ES-I3 (cell line): ENCODE measurements around the gene ZNF697.
"Not testable (repeated sequence)": the region's sequence is repeated elsewhere in the genome, so short reads cannot be mapped to it uniquely, and the experiment has no call there.

ENCODE experiments used
- H3K36me3 ChIP-seq: 2 replicates; pipeline ENCODE4 v1.6.1; 2013; ENCODE audit warnings: mild to moderate bottlenecking, low read length, control low read depth, moderate library complexity; ENCODE audit not compliant: insufficient read depth
- H3K4me1 ChIP-seq: 2 replicates; pipeline ENCODE4 v1.6.1; 2013; ENCODE audit warnings: mild to moderate bottlenecking, control low read depth, low read length; ENCODE audit not compliant: insufficient read depth
- H3K9ac ChIP-seq: 2 replicates; pipeline ENCODE4 v1.6.1; 2013; ENCODE audit warnings: low read depth, mild to moderate bottlenecking, low read length, moderate library complexity
- H3K9me3 ChIP-seq: 2 replicates; pipeline ENCODE4 v1.6.1; 2013; ENCODE audit warnings: mild to moderate bottlenecking, low read length, moderate library complexity; ENCODE audit not compliant: control insufficient read depth, insufficient read depth

Gene ZNF697

GRCh38 chr1:119632103-119632490, 16.0 kb downstream of the ZNF697 start:
- peaks cover 3% of the 10 kb centered on the region for H3K36me3 ChIP-seq
- peaks cover 6% of the 10 kb centered on the region; the same call in 1 of the 2 replicates for H3K4me1 ChIP-seq
- peak overlapping the region; percentile 22; the same call in 1 of the 2 replicates for H3K9ac ChIP-seq
- H3K9me3 ChIP-seq: no peaks in the 10 kb centered on the region

- peaks cover 6% of the 10 kb centered on the region; the same call in 1 of the 2 replicates for H3K4me1 ChIP-seq
- H3K9me3 ChIP-seq: no peaks in the 10 kb centered on the region
- peak overlapping the region; percentile 22; the same call in 1 of the 2 replicates for H3K9ac ChIP-seq
- H3K36me3 ChIP-seq: peaks cover 3% of the 10 kb centered on the region
Measured at GRCh38 chr1:119631433-119632102, 16.5 kb downstream of the ZNF697 start.

GRCh38 chr1:119631086-119631432, 17.0 kb downstream of the ZNF697 start:
- Histone ChIP-seq H3K36me3 (peaks cover 3% of the 10 kb centered on the region; the same call in 1 of the 2 replicates), H3K9ac (no peak overlapping the region), H3K9me3 (no peaks in the 10 kb centered on the region), H3K4me1 (peaks cover 6% of the 10 kb centered on the region; the same call in 1 of the 2 replicates)

- H3K9me3 ChIP-seq: no peaks in the 10 kb centered on the region
- H3K9ac ChIP-seq: no peak overlapping the region
- peaks cover 15% of the 10 kb centered on the region for H3K36me3 ChIP-seq
- peaks cover 5% of the 10 kb centered on the region for H3K4me1 ChIP-seq
Measured at GRCh38 chr1:119626841-119627240, 21.2 kb downstream of the ZNF697 start.

- Histone ChIP-seq H3K9me3 (no peaks in the 10 kb centered on the region), H3K9ac (no peak overlapping the region), H3K4me1 (peaks cover 11% of the 10 kb centered on the region; the same call in 1 of the 2 replicates), H3K36me3 (peaks cover 15% of the 10 kb centered on the region)
Measured at GRCh38 chr1:119626011-119626545, 22.0 kb downstream of the ZNF697 start.

- Histone ChIP-seq H3K9me3 (no peaks in the 10 kb centered on the region), H3K4me1 (peaks cover 13% of the 10 kb centered on the region), H3K9ac (no peak overlapping the region), H3K36me3 (peaks cover 12% of the 10 kb centered on the region)
Measured at GRCh38 chr1:119623678-119624077, 24.4 kb downstream of the ZNF697 start.

GRCh38 chr1:119623193-119623515, 24.9 kb downstream of the ZNF697 start:
- Histone ChIP-seq H3K36me3 (peaks cover 12% of the 10 kb centered on the region), H3K9ac (no peak overlapping the region), H3K4me1 (peaks cover 18% of the 10 kb centered on the region), H3K9me3 (no peaks in the 10 kb centered on the region)

GRCh38 chr1:119622311-119623192, 25.5 kb downstream of the ZNF697 start:
- Histone ChIP-seq H3K9ac (no peak overlapping the region; the same call in 1 of the 2 replicates), H3K36me3 (peaks cover 12% of the 10 kb centered on the region), H3K4me1 (peaks cover 18% of the 10 kb centered on the region), H3K9me3 (no peaks in the 10 kb centered on the region)

GRCh38 chr1:119621705-119622104, 26.4 kb downstream of the ZNF697 start:
- Histone ChIP-seq H3K36me3 (peaks cover 12% of the 10 kb centered on the region), H3K9me3 (no peaks in the 10 kb centered on the region), H3K4me1 (peaks cover 18% of the 10 kb centered on the region), H3K9ac (no peak overlapping the region; the same call in 1 of the 2 replicates)

- H3K9ac ChIP-seq: no peak overlapping the region
- peaks cover 4% of the 10 kb centered on the region; the same call in 1 of the 2 replicates for H3K36me3 ChIP-seq
- H3K4me1 ChIP-seq: peaks cover 21% of the 10 kb centered on the region
- H3K9me3 ChIP-seq: no peaks in the 10 kb centered on the region
Measured at GRCh38 chr1:119617751-119618691, 30.0 kb downstream of the ZNF697 start.

- H3K4me1 ChIP-seq: peaks cover 16% of the 10 kb centered on the region
- not testable (repeated sequence) for H3K9me3 ChIP-seq, H3K9ac ChIP-seq, H3K36me3 ChIP-seq
Measured at GRCh38 chr1:119616748-119617147, 31.3 kb downstream of the ZNF697 start.

GRCh38 chr1:119615100-119615499, 33.0 kb downstream of the ZNF697 start:
- H3K4me1 ChIP-seq: peaks cover 10% of the 10 kb centered on the region
- not testable (repeated sequence) for H3K9me3 ChIP-seq

GRCh38 chr1:119613769-119614720, 34.0 kb downstream of the ZNF697 start:
- Histone ChIP-seq H3K9ac (no peak overlapping the region), H3K4me1 (peaks cover 10% of the 10 kb centered on the region), H3K9me3 (no peaks in the 10 kb centered on the region), H3K36me3 (no peaks in the 10 kb centered on the region)

More at GRCh38 chr1:119615100-119615499, 33.0 kb downstream of the ZNF697 start:
- H3K36me3 ChIP-seq, H3K9ac ChIP-seq: not testable (repeated sequence)
